Left lung (tissue), 10 donors: Measurements from ENCODE around the gene COL18A1. TPM values are rescaled to one million over a fixed set of nuclear protein-coding genes. Genes with fewer than 3 reads are reported as not detected.
A peak's percentile ranks its signal among the peaks of the same experiment; 100 is the strongest.

ENCODE experiments used
- ATAC-seq: fragments of 200-7000 bp; cut with Tn5 transposase; one replicate; pipeline ENCODE4 v1.9.1; 2020; ENCODE audit warnings: moderate library complexity
- DNase-seq, 4 donors: peaks; one replicate each; pipeline ENCODE4 v3.0.0-alpha.2; 2013 to 2020
- H3K27ac ChIP-seq, 2 donors: fragments of 200-600 bp; sonication (generic) in 1 of 2; one replicate each; pipeline versions ENCODE4 v1.5.0 to v1.8.0; 2020 to 2021
- H3K27me3 ChIP-seq, 2 donors: fragments of 200-600 bp; sonication (generic) in 1 of 2; one replicate each; pipeline versions ENCODE4 v1.5.0 to v1.8.0; 2020 to 2021
- H3K36me3 ChIP-seq, 2 donors: fragments of 200-600 bp; sonication (generic) in 1 of 2; one replicate each; pipeline versions ENCODE4 v1.5.0 to v1.8.0; 2020 to 2021
- H3K4me1 ChIP-seq, 2 donors: fragments of 200-600 bp; one replicate each; pipeline ENCODE4 v1.8.0; 2021
- H3K4me3 ChIP-seq, 2 donors: fragments of 200-600 bp; sonication (generic) in 1 of 2; one replicate each; pipeline versions ENCODE4 v1.5.0 to v1.8.0; 2020 to 2021; ENCODE audit warnings: mild to moderate bottlenecking in 1 of 2
- H3K9me3 ChIP-seq, 2 donors: fragments of 200-600 bp; sonication (generic) in 1 of 2; one replicate each; pipeline versions ENCODE4 v1.5.0 to v1.8.0; 2020 to 2021
- intact Hi-C, 2 donors: fragments of 100-400 bp; cut with DNase I; formaldehyde crosslinking; loops; one replicate each; pipeline versions ENCODE4 v1.11.2 to v1.14.2; 2022
- polyA plus RNA-seq, 6 donors: library from polyadenylated mRNA; unstranded; fragments of 120-200 nt; gene quantifications; one replicate each; pipeline ENCODE4 v1.2.1, GENCODE V29; 2013; ENCODE audit not compliant: insufficient read length in 6 of 6
- total RNA-seq, 2 donors: library from RNA; stranded (reverse); fragmentation: NEBNext Ultra II Directional; extraction: Animal tissue kit (Norgen Biotek cat#: 25700); gene quantifications; one replicate each; pipeline ENCODE4 v1.2.1, GENCODE V29; 2021
- TF ChIP-seq, protein P1 (sequence below), 2 donors: fragments of 200-600 bp; sonication (generic) in 1 of 2; IDR thresholded peaks; one replicate each; pipeline versions ENCODE4 v1.5.0 to v1.8.0; 2021; ENCODE audit warnings: antibody characterized with exemption in 2 of 2
- donor health status: DM: no; HTN: yes; CAD: no.
- donor health status: DM: no; HTN: no; CAD: no.

The COL18A1 gene
- total and polyA plus RNA-seq, 8 donors, result 39.3 to 90.2 (median 64.0) TPM

DNA sequence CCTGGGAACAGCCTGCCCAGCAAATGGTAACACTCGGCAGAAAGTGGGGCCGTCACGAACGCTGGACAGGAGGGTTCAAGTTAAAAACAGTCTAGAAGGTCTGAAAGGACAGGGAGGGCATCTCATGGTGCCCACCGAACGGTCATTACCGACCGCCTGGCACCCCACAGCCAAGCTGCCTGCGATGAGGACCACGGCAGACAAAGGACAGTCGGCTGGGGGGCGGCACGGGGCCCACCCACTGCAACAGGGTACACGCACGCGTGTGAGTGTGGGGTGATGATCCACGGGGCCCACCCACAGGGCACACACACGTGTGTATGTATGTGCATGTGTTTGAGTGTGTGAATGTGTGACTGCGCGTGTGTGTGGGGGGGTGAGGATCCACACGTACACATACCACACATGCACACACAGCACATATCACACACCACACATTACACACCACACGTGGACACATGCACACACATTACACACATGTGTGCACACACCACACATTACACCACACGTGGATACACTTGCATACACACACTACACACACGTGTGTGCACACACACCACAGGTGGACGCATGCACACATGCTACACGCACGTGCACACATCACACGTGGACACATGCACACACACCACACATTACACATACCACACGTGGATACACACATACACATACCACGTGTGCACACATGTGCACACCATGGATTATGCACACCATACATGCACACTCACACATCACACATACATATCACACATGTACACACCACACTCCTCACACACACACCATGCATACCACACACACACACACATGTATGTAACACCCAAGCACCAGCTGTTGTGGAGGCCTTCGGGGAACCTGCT is 74.1 kb downstream of the COL18A1 start:
- intact Hi-C loops, result no loop called here
- H3K27ac ChIP-seq, result peak overlapping the region; percentile 46 to 97
- DNase-seq (peak in 1 of 4 donors; percentile 70), ATAC-seq (no peak)
- H3K4me1 ChIP-seq, result peaks cover 12 to 55% of the 10 kb centered on the region in 2 donors
- TF ChIP-seq, protein P1, sequence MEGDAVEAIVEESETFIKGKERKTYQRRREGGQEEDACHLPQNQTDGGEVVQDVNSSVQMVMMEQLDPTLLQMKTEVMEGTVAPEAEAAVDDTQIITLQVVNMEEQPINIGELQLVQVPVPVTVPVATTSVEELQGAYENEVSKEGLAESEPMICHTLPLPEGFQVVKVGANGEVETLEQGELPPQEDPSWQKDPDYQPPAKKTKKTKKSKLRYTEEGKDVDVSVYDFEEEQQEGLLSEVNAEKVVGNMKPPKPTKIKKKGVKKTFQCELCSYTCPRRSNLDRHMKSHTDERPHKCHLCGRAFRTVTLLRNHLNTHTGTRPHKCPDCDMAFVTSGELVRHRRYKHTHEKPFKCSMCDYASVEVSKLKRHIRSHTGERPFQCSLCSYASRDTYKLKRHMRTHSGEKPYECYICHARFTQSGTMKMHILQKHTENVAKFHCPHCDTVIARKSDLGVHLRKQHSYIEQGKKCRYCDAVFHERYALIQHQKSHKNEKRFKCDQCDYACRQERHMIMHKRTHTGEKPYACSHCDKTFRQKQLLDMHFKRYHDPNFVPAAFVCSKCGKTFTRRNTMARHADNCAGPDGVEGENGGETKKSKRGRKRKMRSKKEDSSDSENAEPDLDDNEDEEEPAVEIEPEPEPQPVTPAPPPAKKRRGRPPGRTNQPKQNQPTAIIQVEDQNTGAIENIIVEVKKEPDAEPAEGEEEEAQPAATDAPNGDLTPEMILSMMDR (IDR thresholded peaks at IDR 0.05), result no peak
- no peaks in the 10 kb centered on the region for H3K27me3 ChIP-seq
- H3K36me3 ChIP-seq, result peaks cover 0 to 49% of the 10 kb centered on the region in 2 donors
- peak overlapping the region in 1 of 2 donors; percentile 17 for H3K4me3 ChIP-seq
- H3K9me3 ChIP-seq, result no peaks in the 10 kb centered on the region

DNA sequence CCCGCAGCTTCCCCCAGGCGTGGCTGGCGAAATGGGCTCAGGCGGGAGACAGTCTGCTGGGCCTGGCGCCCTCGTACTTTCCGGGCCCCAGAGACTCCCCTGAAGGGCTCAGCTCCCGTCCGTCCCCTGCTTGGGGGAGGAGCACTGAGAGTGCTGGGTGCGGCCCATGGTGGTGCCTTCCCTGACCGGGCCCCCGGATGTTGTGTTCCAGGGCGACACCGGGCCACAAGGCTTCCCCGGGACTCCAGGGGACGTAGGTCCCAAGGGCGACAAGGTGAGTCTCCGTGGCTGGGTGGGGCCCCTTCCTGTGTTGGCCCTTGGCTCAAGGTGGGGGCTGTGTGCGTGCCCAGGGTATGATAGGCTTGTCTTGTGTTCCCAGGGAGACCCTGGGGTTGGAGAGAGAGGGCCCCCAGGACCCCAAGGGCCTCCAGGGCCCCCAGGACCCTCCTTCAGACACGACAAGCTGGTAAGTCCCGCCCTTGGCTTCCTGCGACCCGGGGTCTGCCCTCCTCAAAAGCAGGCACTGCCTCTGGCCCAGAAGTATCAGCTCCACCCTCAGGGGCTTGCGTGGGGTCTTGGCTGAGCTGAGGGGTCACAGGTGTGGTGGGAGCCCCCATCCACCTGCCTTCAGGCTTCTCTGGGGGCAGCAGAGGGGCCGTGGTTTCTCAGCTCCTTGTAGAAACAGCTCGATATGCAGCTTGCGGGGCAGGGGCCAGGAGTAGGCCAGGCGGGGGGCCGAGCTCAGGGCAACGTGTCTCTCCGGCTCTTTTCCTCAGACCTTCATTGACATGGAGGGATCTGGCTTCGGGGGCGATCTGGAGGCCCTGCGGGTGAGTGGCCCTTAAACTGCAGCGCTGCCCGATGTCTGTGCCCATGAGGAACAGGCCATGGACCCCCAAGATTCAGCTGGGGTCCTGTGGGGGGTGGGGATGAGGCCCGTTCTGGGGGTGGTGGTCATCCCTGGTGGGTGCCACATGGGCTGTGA is 75.0 kb downstream of the COL18A1 start:
- peaks cover 12 to 55% of the 10 kb centered on the region in 2 donors for H3K4me1 ChIP-seq

DNA sequence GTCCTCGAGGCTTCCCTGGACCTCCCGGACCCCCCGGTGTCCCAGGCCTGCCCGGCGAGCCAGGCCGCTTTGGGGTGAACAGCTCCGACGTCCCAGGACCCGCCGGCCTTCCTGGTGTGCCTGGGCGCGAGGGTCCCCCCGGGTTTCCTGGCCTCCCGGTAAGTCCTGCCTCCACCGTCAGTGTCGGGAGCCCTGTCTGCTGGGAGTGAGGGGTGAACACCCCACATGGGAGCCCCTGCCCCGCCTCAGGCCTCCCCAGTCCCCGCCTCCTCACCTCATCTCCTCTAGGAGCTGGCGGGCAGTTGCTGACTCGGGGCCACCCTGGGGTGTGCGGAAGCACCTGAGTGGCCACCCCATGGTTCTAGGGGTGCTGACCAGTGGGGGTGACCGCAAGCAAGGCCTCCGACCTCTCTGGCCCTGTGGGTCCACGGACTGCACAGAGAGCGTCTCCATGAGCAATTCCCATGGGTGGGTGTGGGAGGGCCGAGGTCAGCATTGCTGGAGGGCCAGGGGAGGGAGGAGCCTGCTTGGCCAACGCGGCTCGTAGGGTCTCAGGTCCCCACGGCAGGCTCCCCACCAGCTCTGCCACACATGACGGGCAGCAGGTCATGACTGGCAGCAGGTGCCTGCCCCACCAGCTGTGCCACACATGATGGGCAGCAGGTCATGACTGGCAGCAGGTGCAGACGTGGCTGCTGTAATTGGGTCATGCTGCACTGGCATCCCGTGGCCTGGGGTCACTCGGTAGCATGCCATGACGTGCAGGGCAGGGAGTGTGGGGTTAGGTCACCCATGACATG is 75.9 kb downstream of the COL18A1 start:
- Histone ChIP-seq H3K27me3 (no peaks in the 10 kb centered on the region), H3K27ac (no peak overlapping the region), H3K4me1 (peaks cover 12 to 55% of the 10 kb centered on the region in 2 donors), H3K4me3 (no peak overlapping the region), H3K36me3 (peaks cover 0 to 40% of the 10 kb centered on the region in 2 donors), H3K9me3 (no peaks in the 10 kb centered on the region)
- ATAC-seq, result no peak
- TF ChIP-seq, protein P1 (IDR thresholded peaks at IDR 0.05), result no peak
- intact Hi-C loops, result no loop called here
- DNase-seq, result peak in 1 of 4 donors; percentile 78

More for the DNA sequence above, 75.0 kb downstream of the COL18A1 start:
- no peak overlapping the region for H3K4me3 ChIP-seq
- DNase-seq, result peak in 1 of 4 donors; percentile 78
- TF ChIP-seq, protein P1 (IDR thresholded peaks at IDR 0.05), result no peak
- intact Hi-C loops, result no loop called here
- no peak for ATAC-seq
- peaks cover 0 to 49% of the 10 kb centered on the region in 2 donors for H3K36me3 ChIP-seq
- peak overlapping the region in 1 of 2 donors; percentile 97 for H3K27ac ChIP-seq
- H3K27me3 ChIP-seq, result no peaks in the 10 kb centered on the region
- no peaks in the 10 kb centered on the region for H3K9me3 ChIP-seq

DNA sequence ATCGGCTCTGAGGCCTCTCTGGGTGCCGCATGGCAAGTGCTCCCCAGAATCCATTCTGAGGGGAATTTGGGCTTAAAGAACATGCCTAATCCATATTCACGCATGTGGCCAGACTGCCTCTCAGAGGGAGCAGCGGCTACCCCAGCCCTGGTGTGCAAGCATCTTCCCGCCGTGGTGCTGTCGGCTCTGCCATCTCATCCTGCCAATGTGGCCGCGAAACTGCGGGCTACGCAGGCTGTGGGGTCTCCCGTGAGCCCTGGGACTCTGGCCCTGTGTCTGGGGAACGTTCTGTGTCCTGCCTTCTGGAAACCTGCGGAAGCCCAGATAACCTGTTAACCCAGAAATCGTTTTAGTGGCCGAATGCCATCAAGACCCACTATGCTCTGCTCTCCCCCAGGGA is 76.6 kb downstream of the COL18A1 start:
- Histone ChIP-seq H3K9me3 (no peaks in the 10 kb centered on the region), H3K4me3 (no peak overlapping the region), H3K4me1 (peaks cover 12 to 55% of the 10 kb centered on the region in 2 donors), H3K27ac (peak overlapping the region in 1 of 2 donors; percentile 90), H3K36me3 (peaks cover 0 to 36% of the 10 kb centered on the region in 2 donors), H3K27me3 (no peaks in the 10 kb centered on the region)
- TF ChIP-seq, protein P1 (IDR thresholded peaks at IDR 0.05), result no peak
- intact Hi-C loops, result no loop called here
- ATAC-seq (no peak), DNase-seq (peak in 1 of 4 donors; percentile 72)
